Nephron progenitor cell (in vitro differentiated cells): Measurements from ENCODE around the gene MYLK4.
A peak's percentile ranks its signal among the peaks of the same experiment; 100 is the strongest.

ENCODE experiments used
- DNase-seq: peaks from one replicate; pipeline ENCODE4 v3.0.0; 2021
- H3K27ac Mint-ChIP-seq: 2 replicates; pipeline ENCODE4 v1.8.0; 2021; ENCODE audit warnings: mild to moderate bottlenecking, moderate library complexity, mixed read lengths
- H3K27me3 Mint-ChIP-seq: 2 replicates; pipeline ENCODE4 v1.8.0; 2021; ENCODE audit warnings: mild to moderate bottlenecking, low read depth, mixed read lengths; ENCODE audit not compliant: poor library complexity
- H3K36me3 Mint-ChIP-seq: 2 replicates; pipeline ENCODE4 v1.8.0; 2021; ENCODE audit warnings: low read depth, mixed read lengths
- H3K4me1 Mint-ChIP-seq: 2 replicates; pipeline ENCODE4 v1.8.0; 2021; ENCODE audit warnings: mixed read lengths
- H3K4me3 Mint-ChIP-seq: 2 replicates; pipeline ENCODE4 v1.8.0; 2021; ENCODE audit warnings: mild to moderate bottlenecking, moderate library complexity, mixed read lengths
- H3K9me3 Mint-ChIP-seq: 2 replicates; pipeline ENCODE4 v1.8.0; 2021; ENCODE audit warnings: mild to moderate bottlenecking, moderate library complexity, mixed read lengths
- TF ChIP-seq, protein P1 (sequence below): fragments of 200-600 bp; sonication (generic); IDR thresholded peaks from 2 replicates; pipeline ENCODE4 v1.5.0; 2021; ENCODE audit warnings: antibody characterized with exemption

MYLK4 gene

DNA sequence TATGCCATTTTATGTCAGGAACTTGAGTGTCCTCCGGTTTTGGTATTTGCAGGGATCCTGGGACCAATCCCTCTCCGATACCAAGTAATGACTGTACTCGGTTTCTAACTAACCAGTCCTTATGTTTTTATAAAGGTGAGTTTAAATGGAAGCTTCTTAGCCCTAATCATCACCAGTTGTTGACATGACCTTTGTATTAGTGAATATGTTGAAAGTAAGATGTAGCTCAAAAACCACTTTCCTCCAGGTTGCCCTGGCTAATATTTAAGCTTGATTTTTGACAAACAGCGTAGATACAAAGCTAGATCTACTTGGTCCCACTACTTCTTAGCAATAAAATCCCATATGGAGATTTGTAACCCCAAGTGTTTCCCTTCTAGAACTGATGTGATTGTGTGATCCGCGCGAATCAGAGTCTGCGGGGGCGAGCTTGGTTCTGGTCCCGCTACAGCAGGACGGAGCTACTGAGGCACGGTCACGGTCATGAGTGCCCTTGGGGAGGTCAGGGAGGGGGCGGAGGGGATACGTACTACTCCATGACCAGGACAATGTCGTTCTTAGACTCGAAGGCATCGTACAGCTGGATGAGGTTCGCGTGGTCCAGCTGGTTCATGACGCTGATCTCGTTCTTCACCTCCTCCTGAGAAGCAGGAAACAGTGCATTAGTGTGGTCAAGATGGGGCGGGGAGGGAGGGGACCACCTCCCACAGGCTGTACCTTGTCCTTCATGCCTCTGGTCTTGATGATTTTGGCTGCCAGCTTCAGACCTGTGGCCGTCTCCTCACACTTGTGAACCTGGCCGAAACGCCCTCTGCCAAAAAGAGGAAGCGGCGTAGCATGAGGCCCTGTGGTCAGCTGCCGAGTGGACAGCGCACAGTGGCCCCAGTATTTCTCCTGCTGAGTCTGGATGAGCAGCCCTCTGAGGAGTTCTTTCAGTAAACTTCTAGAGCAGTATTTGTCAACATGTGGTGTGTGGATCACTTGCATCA, 65.7 kb downstream of the MYLK4 start:
- H3K4me1 Mint-ChIP-seq = peaks cover 33% of the 10 kb centered on the region

DNA sequence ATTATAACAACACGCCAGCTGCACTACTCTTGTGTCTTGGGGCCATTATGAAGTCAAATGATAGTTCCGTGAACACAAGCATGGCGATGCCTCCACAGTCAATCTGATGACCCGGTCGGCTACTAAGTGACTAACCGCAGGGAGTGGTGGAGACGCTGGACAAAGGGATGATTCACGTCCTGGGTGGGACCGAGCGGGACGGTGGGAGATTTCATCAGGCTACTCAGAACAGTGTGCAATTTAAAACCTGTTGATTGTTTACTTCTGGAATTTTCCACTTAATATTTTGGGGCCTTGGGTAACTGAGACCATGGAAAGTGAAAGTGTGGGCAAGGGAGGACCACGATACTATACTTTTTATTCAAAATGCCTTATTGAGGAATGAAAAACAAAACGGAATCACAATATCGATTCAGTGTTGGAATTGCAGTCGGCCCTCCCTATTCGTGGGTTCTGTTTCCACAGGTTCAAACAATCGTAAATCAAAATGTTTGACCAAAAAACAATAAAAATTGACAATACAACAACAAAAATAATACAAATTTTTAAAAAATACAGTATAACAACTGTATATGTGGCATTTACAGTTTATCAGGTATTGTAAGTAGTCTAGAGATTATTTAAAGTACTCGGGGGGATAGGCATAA, 66.5 kb downstream of the MYLK4 start:
- Mint-ChIP-seq H3K36me3 (peaks cover 11% of the 10 kb centered on the region), H3K9me3 (peaks cover 11% of the 10 kb centered on the region), H3K4me3 (no peak overlapping the region), H3K4me1 (peaks cover 27% of the 10 kb centered on the region), H3K27me3 (peaks cover 8% of the 10 kb centered on the region), H3K27ac (peak overlapping the region; percentile 27)
- no peak for DNase-seq
- TF ChIP-seq, protein P1, sequence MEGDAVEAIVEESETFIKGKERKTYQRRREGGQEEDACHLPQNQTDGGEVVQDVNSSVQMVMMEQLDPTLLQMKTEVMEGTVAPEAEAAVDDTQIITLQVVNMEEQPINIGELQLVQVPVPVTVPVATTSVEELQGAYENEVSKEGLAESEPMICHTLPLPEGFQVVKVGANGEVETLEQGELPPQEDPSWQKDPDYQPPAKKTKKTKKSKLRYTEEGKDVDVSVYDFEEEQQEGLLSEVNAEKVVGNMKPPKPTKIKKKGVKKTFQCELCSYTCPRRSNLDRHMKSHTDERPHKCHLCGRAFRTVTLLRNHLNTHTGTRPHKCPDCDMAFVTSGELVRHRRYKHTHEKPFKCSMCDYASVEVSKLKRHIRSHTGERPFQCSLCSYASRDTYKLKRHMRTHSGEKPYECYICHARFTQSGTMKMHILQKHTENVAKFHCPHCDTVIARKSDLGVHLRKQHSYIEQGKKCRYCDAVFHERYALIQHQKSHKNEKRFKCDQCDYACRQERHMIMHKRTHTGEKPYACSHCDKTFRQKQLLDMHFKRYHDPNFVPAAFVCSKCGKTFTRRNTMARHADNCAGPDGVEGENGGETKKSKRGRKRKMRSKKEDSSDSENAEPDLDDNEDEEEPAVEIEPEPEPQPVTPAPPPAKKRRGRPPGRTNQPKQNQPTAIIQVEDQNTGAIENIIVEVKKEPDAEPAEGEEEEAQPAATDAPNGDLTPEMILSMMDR = no peak

More for the DNA sequence above, 65.7 kb downstream of the MYLK4 start:
- Mint-ChIP-seq H3K4me3 (no peak overlapping the region), H3K36me3 (peaks cover 11% of the 10 kb centered on the region), H3K9me3 (peaks cover 11% of the 10 kb centered on the region), H3K27ac (no peak overlapping the region), H3K27me3 (peaks cover 8% of the 10 kb centered on the region)
- no peak for DNase-seq
- TF ChIP-seq, protein P1 = no peak

DNA sequence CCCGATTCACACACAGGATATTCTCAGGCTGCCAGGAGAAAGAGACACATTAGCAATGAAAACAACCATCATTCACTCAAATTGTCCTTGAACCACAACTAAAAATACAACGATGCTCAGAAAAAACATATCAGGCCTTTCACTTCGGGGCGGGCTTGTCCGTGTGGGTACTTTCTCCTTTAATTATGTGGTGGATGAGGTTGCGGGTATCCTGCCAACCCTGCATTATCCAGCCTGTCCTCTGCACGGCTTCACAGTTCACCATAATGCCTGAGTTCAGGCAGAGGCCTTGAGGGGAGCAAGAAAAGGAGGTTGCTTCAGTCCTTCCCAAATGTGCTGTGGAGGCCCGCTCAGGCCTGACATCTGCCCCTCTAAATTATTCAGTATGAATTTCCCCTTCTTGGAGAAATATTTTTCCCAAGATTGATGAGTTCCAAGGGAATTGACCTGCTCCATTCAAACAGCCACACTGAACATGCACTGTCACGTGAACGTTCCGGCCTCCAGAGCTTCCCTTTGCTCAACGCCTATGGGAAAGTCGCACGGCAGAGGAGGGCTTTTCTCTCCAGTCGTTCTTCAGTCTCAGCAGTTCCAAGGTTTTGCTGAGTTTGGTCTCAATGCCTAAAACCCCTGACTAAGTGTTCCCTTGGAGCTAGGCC, 70.3 kb downstream of the MYLK4 start:
- H3K27ac Mint-ChIP-seq = no peak overlapping the region
- H3K36me3 Mint-ChIP-seq = peaks cover 11% of the 10 kb centered on the region
- TF ChIP-seq, protein P1 = no peak
- H3K27me3 Mint-ChIP-seq = peaks cover 8% of the 10 kb centered on the region
- H3K9me3 Mint-ChIP-seq = peaks cover 11% of the 10 kb centered on the region
- H3K4me1 Mint-ChIP-seq = peaks cover 4% of the 10 kb centered on the region
- DNase-seq = no peak
- no peak overlapping the region for H3K4me3 Mint-ChIP-seq

DNA sequence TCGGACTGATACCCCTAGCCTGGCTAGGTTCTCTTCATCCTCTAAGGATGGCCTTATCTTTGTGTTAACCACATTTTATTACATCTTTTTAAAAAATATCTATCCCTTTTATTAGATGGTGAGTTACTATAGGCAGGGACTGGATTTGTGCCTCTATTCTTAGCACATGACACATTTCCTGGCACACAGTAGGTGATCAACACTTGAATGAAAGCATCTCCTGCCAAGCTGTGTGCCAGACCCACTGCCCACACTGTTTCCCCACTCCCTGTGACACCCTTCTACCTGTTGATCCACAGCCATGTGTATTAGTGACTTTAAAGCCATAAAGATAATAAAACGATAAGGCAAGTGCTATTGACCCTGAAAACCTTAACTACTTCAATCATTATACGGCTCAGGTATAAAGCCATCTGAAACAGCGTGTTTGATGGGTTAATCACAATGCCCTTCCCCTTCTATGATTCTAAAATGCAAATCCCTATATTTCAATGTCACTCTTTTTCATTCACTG, 73.6 kb downstream of the MYLK4 start:
- Mint-ChIP-seq H3K9me3 (no peaks in the 10 kb centered on the region), H3K27me3 (peaks cover 4% of the 10 kb centered on the region), H3K27ac (no peak overlapping the region), H3K4me3 (no peak overlapping the region), H3K36me3 (no peaks in the 10 kb centered on the region), H3K4me1 (no peaks in the 10 kb centered on the region)
- no peak for DNase-seq
- TF ChIP-seq, protein P1 = no peak

DNA sequence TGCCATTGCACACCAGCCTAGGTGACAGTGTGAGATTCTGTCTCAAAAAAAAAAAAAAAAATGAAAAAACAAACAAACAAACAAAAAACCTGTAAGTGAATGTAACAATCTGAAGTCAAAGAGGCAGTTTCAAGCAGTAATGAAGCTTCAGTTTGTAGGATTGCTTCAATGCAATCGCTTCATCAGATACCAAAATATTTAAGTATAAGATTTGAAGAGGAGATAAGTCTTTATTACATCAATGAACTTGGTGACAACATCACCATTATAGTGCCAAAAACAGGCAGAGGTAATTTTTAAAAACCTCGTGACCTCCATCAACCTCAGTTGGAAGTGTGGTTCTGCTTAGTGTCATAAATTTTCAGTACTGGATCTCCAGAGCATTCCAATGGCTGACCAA, 74.7 kb downstream of the MYLK4 start:
- Mint-ChIP-seq H3K36me3 (no peaks in the 10 kb centered on the region), H3K4me1 (peaks cover 10% of the 10 kb centered on the region), H3K27me3 (peaks cover 4% of the 10 kb centered on the region), H3K27ac (no peak overlapping the region), H3K4me3 (no peak overlapping the region), H3K9me3 (no peaks in the 10 kb centered on the region)
- no peak for DNase-seq
- TF ChIP-seq, protein P1 = no peak
